WTC11 (cell line): Measurements from ENCODE around the gene GATB. TPM values are rescaled to one million over a fixed set of nuclear protein-coding genes. Genes with fewer than 3 reads are reported as not detected.
A peak's percentile ranks its signal among the peaks of the same experiment; 100 is the strongest.

ENCODE experiments used
- ATAC-seq: fragments of 200-7000 bp; cut with Tn5 transposase; 2 replicates; pipeline ENCODE4 v1.10.0; 2021; ENCODE audit warnings: mild to moderate bottlenecking, moderate library complexity
- CTCF ChIA-PET: fragments of 300-600 bp; sonication (Branson Sonifier 250); formaldehyde crosslinking; loops from one replicate; lab custom pipeline; 2021; ENCODE audit warnings: antibody characterized with exemption; lab: Charles Lee
- POLR2A ChIA-PET: fragments of 350-600 bp; sonication (Branson Sonifier 250); formaldehyde crosslinking; loops from one replicate; lab custom pipeline; 2021; ENCODE audit warnings: antibody characterized with exemption; lab: Charles Lee
- DNase-seq: peaks from one replicate; pipeline ENCODE4 v3.0.0; 2021; ENCODE audit warnings: low spot score
- H3K27ac Mint-ChIP-seq: 2 replicates; pipeline ENCODE4 v1.8.0; 2021; ENCODE audit warnings: mixed read lengths
- H3K27me3 Mint-ChIP-seq: 2 replicates; pipeline ENCODE4 v1.8.0; 2021; ENCODE audit warnings: low read depth, mild to moderate bottlenecking, moderate library complexity, mixed read lengths
- H3K36me3 Mint-ChIP-seq: 2 replicates; pipeline ENCODE4 v1.8.0; 2021; ENCODE audit warnings: mixed read lengths
- H3K4me1 Mint-ChIP-seq: 2 replicates; pipeline ENCODE4 v1.8.0; 2022; ENCODE audit warnings: mixed read lengths
- H3K4me3 Mint-ChIP-seq: 2 replicates; pipeline ENCODE4 v1.8.0; 2021; ENCODE audit warnings: mild to moderate bottlenecking, moderate library complexity, mixed read lengths
- H3K9me3 Mint-ChIP-seq: 2 replicates; pipeline ENCODE4 v1.8.0; 2021; ENCODE audit warnings: mixed read lengths
- ATF1 ChIP-seq: sonication (generic); formaldehyde crosslinking; IDR thresholded peaks from 2 replicates; pipeline ENCODE4 v1.8.1; 2023; ENCODE audit warnings: mild to moderate bottlenecking, moderate library complexity, missing genetic modification reagents
- CREM ChIP-seq: sonication (generic); formaldehyde crosslinking; IDR thresholded peaks from 2 replicates; pipeline ENCODE4 v1.8.1; 2022; ENCODE audit warnings: mild to moderate bottlenecking, missing genetic modification reagents, moderate library complexity
- CTCF ChIP-seq: fragments of 200-600 bp; IDR thresholded peaks from 2 replicates; pipeline ENCODE4 v1.8.0; 2022; ENCODE audit warnings: antibody characterized with exemption
- KAT7 ChIP-seq: sonication (generic); formaldehyde crosslinking; IDR thresholded peaks from 2 replicates; pipeline ENCODE4 v1.8.1; 2023; ENCODE audit warnings: missing genetic modification reagents, mild to moderate bottlenecking, borderline replicate concordance
- NFATC4 ChIP-seq: fragments of 250-450 bp; sonication (Bioruptor Pico); IDR thresholded peaks from 2 replicates; pipeline ENCODE4 v1.9.0; 2021; ENCODE audit warnings: mild to moderate bottlenecking
- NFE2L1 ChIP-seq: sonication (generic); formaldehyde crosslinking; IDR thresholded peaks from 2 replicates; pipeline ENCODE4 v1.8.1; 2023; ENCODE audit warnings: missing genetic modification reagents
- NR2C2 ChIP-seq: sonication (generic); formaldehyde crosslinking; IDR thresholded peaks from 2 replicates; pipeline ENCODE4 v1.8.0; 2022; ENCODE audit warnings: mild to moderate bottlenecking, missing genetic modification reagents
- NR3C1 ChIP-seq: sonication (generic); formaldehyde crosslinking; conservative IDR thresholded peaks from 2 replicates; pipeline ENCODE4 v1.8.1; 2023; ENCODE audit warnings: low read depth, mild to moderate bottlenecking, missing genetic modification reagents
- SOX15 ChIP-seq: fragments of 250-450 bp; sonication (Bioruptor Pico); IDR thresholded peaks from 2 replicates; pipeline ENCODE4 v1.9.0; 2021; ENCODE audit warnings: mild to moderate bottlenecking
- TEAD1 ChIP-seq: sonication (generic); formaldehyde crosslinking; IDR thresholded peaks from 2 replicates; pipeline ENCODE4 v1.8.0; 2022; ENCODE audit warnings: mild to moderate bottlenecking, missing genetic modification reagents
- TP53 ChIP-seq: sonication (generic); formaldehyde crosslinking; IDR thresholded peaks from 2 replicates; pipeline ENCODE4 v1.8.1; 2023; ENCODE audit warnings: mild to moderate bottlenecking, missing genetic modification reagents
- ZNF138 ChIP-seq: sonication (generic); formaldehyde crosslinking; conservative IDR thresholded peaks from 2 replicates; pipeline ENCODE4 v1.8.1; 2022; ENCODE audit warnings: mild to moderate bottlenecking, moderate library complexity, missing genetic modification reagents
- ZNF219 ChIP-seq: sonication (generic); formaldehyde crosslinking; IDR thresholded peaks from 2 replicates; pipeline ENCODE4 v1.8.0; 2023; ENCODE audit warnings: missing genetic modification reagents, mild to moderate bottlenecking, borderline replicate concordance
- ZNF263 ChIP-seq: sonication (generic); formaldehyde crosslinking; IDR thresholded peaks from 2 replicates; pipeline ENCODE4 v1.8.1; 2022; ENCODE audit warnings: low read depth, mild to moderate bottlenecking, moderate library complexity, missing genetic modification reagents
- ZNF423 ChIP-seq: fragments of 250-450 bp; sonication (Bioruptor Pico); IDR thresholded peaks from 2 replicates; pipeline ENCODE4 v2.1.2; 2022; ENCODE audit warnings: mild to moderate bottlenecking, moderate library complexity
- ZNF512 ChIP-seq: sonication (generic); formaldehyde crosslinking; IDR thresholded peaks from 2 replicates; pipeline ENCODE4 v1.8.1; 2022; ENCODE audit warnings: missing genetic modification reagents, borderline replicate concordance
- total RNA-seq: library from RNA; stranded (reverse); gene quantifications from 3 replicates; pipeline ENCODE4 v1.2.3, GENCODE V29; 2021
- TF ChIP-seq, protein P1 (sequence below): fragments of 250-450 bp; sonication (Bioruptor Pico); IDR thresholded peaks from 2 replicates; pipeline ENCODE4 v1.9.0; 2021; ENCODE audit warnings: mild to moderate bottlenecking
- TF ChIP-seq, protein P2 (sequence below): fragments of 250-450 bp; sonication (Bioruptor Pico); conservative IDR thresholded peaks from 2 replicates; pipeline ENCODE4 v1.9.0; 2021; ENCODE audit warnings: mild to moderate bottlenecking
- TF ChIP-seq, protein P3 (sequence below): sonication (generic); formaldehyde crosslinking; IDR thresholded peaks from 2 replicates; pipeline ENCODE4 v1.8.0; 2022; ENCODE audit warnings: mild to moderate bottlenecking, missing genetic modification reagents

Gene GATB
- total RNA-seq, 1 experiment from 2014 or later: 22.7 TPM

GRCh38 chr4:151801547-151802516, 41.0 kb upstream of the GATB start:
- H3K27ac Mint-ChIP-seq: no peak overlapping the region
- POLR2A ChIA-PET: interaction anchor here (0.7 kb wide), 1 partner anchor 9 kb away, joined by 3 read pairs; no protein-coding TSS in a partner anchor
- no peak overlapping the region for H3K4me3 Mint-ChIP-seq
- CTCF ChIA-PET: interaction anchor here (0.6 to 2.1 kb wide), 25 partner anchors 10 to 720 kb away, joined by 3 to 30 read pairs (median 3); no protein-coding TSS in a partner anchor
- no peaks in the 10 kb centered on the region for H3K36me3 Mint-ChIP-seq
- DNase-seq (peak; percentile 72), ATAC-seq (peak; percentile 80)
- H3K27me3 Mint-ChIP-seq: peaks cover 4% of the 10 kb centered on the region; the same call in 1 of the 2 replicates
- H3K4me1 Mint-ChIP-seq: peaks cover 35% of the 10 kb centered on the region
- TF ChIP-seq TEAD1 (CRISPR knock-in tag): no peak
- no peak for TF ChIP-seq SOX15 (CRISPR knock-in tag)
- TF ChIP-seq ZNF138 (CRISPR knock-in tag): no peak
- peak; percentile 90 for TF ChIP-seq CTCF
- H3K9me3 Mint-ChIP-seq: peaks cover 13% of the 10 kb centered on the region

GRCh38 chr4:151799417-151800012, 38.7 kb upstream of the GATB start:
- POLR2A ChIA-PET: no interaction called here
- no peak overlapping the region for H3K27ac Mint-ChIP-seq
- H3K27me3 Mint-ChIP-seq: peaks cover 4% of the 10 kb centered on the region; the same call in 1 of the 2 replicates
- no peak for DNase-seq
- peak; percentile 71 for ATAC-seq
- H3K36me3 Mint-ChIP-seq: no peaks in the 10 kb centered on the region
- TF ChIP-seq, protein P1, sequence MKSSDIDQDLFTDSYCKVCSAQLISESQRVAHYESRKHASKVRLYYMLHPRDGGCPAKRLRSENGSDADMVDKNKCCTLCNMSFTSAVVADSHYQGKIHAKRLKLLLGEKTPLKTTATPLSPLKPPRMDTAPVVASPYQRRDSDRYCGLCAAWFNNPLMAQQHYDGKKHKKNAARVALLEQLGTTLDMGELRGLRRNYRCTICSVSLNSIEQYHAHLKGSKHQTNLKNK (CRISPR knock-in tag): no peak
- TF ChIP-seq NR3C1 (CRISPR knock-in tag): no peak
- TF ChIP-seq ATF1 (CRISPR knock-in tag): no peak
- no peak for TF ChIP-seq ZNF423 (CRISPR knock-in tag)
- no peak for TF ChIP-seq ZNF219 (CRISPR knock-in tag)
- TF ChIP-seq KAT7 (CRISPR knock-in tag): no peak
- TF ChIP-seq NR2C2 (CRISPR knock-in tag): no peak
- TF ChIP-seq NFATC4 (CRISPR knock-in tag): no peak
- no peak for TF ChIP-seq NFE2L1 (CRISPR knock-in tag)
- peaks cover 9% of the 10 kb centered on the region for H3K9me3 Mint-ChIP-seq
- no peak overlapping the region for H3K4me3 Mint-ChIP-seq
- CTCF ChIA-PET: interaction anchor here (0.9 to 1.1 kb wide), 3 partner anchors 10 to 64 kb away, joined by 3 to 5 read pairs (median 3); no protein-coding TSS in a partner anchor
- H3K4me1 Mint-ChIP-seq: peaks cover 23% of the 10 kb centered on the region

- CTCF ChIA-PET: interaction anchor here (0.9 to 1.1 kb wide), 3 partner anchors 9 to 65 kb away, joined by 3 to 5 read pairs (median 3); no protein-coding TSS in a partner anchor
- Mint-ChIP-seq H3K36me3 (no peaks in the 10 kb centered on the region), H3K27me3 (peaks cover 4% of the 10 kb centered on the region; the same call in 1 of the 2 replicates), H3K27ac (no peak overlapping the region), H3K9me3 (peaks cover 9% of the 10 kb centered on the region), H3K4me1 (peaks cover 17% of the 10 kb centered on the region), H3K4me3 (no peak overlapping the region)
- POLR2A ChIA-PET: no interaction called here
- DNase-seq (no peak), ATAC-seq (no peak)
- no peak for TF ChIP-seq CREM
- no peak for TF ChIP-seq ZNF512
- TF ChIP-seq ZNF263 (CRISPR knock-in tag): no peak
- TF ChIP-seq TP53 (CRISPR knock-in tag): no peak
- TF ChIP-seq, protein P2, sequence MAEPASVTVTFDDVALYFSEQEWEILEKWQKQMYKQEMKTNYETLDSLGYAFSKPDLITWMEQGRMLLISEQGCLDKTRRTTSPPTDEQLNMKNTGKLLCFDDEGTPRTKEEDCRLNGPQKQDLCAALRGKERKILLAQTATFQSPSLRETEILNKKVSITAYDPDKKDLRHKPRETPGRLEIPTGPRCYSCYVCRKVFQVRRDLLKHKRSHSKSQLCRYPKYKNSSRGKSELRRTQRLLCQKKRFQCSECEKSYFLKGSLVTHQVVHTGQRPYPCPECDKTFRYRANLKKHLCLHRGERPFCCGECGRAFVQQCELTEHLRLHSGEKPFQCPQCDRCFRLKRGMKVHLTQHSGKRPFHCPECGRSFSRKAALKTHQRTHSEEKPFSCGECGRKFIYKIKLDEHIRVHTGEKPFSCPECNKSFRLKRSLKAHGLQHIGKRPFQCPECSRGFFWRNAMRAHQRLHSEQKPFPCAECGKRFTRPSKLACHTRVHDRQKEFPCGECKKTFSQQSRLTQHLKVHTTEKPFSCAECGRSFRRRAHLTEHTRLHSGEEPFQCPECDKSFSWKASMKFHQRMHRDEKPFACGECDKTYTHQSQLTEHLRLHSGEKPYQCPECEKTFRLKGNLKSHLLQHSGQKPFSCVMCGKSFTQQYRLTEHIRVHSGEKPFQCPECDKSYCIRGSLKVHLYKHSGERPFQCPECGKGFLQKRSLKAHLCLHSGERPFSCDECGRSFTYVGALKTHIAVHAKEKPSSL (CRISPR knock-in tag): no peak
- TF ChIP-seq, protein P3, sequence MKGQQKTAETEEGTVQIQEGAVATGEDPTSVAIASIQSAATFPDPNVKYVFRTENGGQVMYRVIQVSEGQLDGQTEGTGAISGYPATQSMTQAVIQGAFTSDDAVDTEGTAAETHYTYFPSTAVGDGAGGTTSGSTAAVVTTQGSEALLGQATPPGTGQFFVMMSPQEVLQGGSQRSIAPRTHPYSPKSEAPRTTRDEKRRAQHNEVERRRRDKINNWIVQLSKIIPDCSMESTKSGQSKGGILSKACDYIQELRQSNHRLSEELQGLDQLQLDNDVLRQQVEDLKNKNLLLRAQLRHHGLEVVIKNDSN (CRISPR knock-in tag): no peak
These were observed 38.0 kb upstream of the GATB start for GRCh38 chr4:151798678-151799416.
